ENCODE results near the gene MAS1.
A peak's percentile ranks its signal among the peaks of the same experiment; 100 is the strongest.

- TF ChIP-seq CTCF (IDR thresholded peaks at IDR 0.05; ENCODE audit: low read depth, low read length, missing input control), result no peak
- TF ChIP-seq SP1 (IDR thresholded peaks at IDR 0.05), result peak; percentile 69
- TF ChIP-seq NR2F2 (IDR thresholded peaks at IDR 0.05), result no peak
- TF ChIP-seq, protein P1, sequence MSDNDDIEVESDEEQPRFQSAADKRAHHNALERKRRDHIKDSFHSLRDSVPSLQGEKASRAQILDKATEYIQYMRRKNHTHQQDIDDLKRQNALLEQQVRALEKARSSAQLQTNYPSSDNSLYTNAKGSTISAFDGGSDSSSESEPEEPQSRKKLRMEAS (IDR thresholded peaks at IDR 0.05), result peak; percentile 13
- TF ChIP-seq, protein P2, sequence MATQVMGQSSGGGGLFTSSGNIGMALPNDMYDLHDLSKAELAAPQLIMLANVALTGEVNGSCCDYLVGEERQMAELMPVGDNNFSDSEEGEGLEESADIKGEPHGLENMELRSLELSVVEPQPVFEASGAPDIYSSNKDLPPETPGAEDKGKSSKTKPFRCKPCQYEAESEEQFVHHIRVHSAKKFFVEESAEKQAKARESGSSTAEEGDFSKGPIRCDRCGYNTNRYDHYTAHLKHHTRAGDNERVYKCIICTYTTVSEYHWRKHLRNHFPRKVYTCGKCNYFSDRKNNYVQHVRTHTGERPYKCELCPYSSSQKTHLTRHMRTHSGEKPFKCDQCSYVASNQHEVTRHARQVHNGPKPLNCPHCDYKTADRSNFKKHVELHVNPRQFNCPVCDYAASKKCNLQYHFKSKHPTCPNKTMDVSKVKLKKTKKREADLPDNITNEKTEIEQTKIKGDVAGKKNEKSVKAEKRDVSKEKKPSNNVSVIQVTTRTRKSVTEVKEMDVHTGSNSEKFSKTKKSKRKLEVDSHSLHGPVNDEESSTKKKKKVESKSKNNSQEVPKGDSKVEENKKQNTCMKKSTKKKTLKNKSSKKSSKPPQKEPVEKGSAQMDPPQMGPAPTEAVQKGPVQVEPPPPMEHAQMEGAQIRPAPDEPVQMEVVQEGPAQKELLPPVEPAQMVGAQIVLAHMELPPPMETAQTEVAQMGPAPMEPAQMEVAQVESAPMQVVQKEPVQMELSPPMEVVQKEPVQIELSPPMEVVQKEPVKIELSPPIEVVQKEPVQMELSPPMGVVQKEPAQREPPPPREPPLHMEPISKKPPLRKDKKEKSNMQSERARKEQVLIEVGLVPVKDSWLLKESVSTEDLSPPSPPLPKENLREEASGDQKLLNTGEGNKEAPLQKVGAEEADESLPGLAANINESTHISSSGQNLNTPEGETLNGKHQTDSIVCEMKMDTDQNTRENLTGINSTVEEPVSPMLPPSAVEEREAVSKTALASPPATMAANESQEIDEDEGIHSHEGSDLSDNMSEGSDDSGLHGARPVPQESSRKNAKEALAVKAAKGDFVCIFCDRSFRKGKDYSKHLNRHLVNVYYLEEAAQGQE (IDR thresholded peaks at IDR 0.05), result no peak
- TF ChIP-seq GABPA (IDR thresholded peaks at IDR 0.05 in 1 of 2, conservative IDR thresholded peaks at IDR 0.05 in 1 of 2), result no peak
- TF ChIP-seq, protein P3, sequence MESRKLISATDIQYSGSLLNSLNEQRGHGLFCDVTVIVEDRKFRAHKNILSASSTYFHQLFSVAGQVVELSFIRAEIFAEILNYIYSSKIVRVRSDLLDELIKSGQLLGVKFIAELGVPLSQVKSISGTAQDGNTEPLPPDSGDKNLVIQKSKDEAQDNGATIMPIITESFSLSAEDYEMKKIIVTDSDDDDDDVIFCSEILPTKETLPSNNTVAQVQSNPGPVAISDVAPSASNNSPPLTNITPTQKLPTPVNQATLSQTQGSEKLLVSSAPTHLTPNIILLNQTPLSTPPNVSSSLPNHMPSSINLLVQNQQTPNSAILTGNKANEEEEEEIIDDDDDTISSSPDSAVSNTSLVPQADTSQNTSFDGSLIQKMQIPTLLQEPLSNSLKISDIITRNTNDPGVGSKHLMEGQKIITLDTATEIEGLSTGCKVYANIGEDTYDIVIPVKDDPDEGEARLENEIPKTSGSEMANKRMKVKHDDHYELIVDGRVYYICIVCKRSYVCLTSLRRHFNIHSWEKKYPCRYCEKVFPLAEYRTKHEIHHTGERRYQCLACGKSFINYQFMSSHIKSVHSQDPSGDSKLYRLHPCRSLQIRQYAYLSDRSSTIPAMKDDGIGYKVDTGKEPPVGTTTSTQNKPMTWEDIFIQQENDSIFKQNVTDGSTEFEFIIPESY (IDR thresholded peaks at IDR 0.05), result no peak
- no peak for TF ChIP-seq RAD21 (IDR thresholded peaks at IDR 0.05)
- no peak for TF ChIP-seq TAF1 (conservative IDR thresholded peaks at IDR 0.05)
- TF ChIP-seq EGR1 (IDR thresholded peaks at IDR 0.05; ENCODE audit: low read depth in 2 of 2), result no peak
- TF ChIP-seq RXRA (IDR thresholded peaks at IDR 0.05), result peak in 1 of 2 donors; percentile 25
These were observed 26.0 kb downstream of the MAS1 start for GRCh38 chr6:159916752-159917151.

Measured in liver (tissue), 3 donors.